Calu3 (cell line): ENCODE data around the gene RPTOR. TPM values are rescaled to one million over a fixed set of nuclear protein-coding genes. Genes with fewer than 3 reads are reported as not detected.
"Not testable (repeated sequence)": the region's sequence is repeated elsewhere in the genome, so short reads cannot be mapped to it uniquely, and the experiment has no call there.

Experiments
- BruUV-seq: library from RNA; stranded (reverse); fragments of 400-500 nt; replicated peaks from 2 replicates; lab custom pipeline; 2021; lab: Mats Ljungman, UMichigan
- CTCF ChIA-PET: fragments of 300-600 bp; sonication (Branson Sonifier 250); formaldehyde crosslinking; loops from one replicate; lab custom pipeline; 2022; ENCODE audit warnings: antibody characterized with exemption; lab: Charles Lee
- DNase-seq: peaks from one replicate; pipeline ENCODE4 v3.0.0; 2022
- H3K27ac Mint-ChIP-seq: one replicate; pipeline ENCODE4 v1.8.0; 2022; ENCODE audit warnings: mixed read lengths; ENCODE audit not compliant: unreplicated experiment
- H3K27me3 Mint-ChIP-seq: one replicate; pipeline ENCODE4 v1.8.0; 2022; ENCODE audit warnings: mixed read lengths; ENCODE audit not compliant: unreplicated experiment
- H3K36me3 Mint-ChIP-seq: one replicate; pipeline ENCODE4 v1.8.0; 2022; ENCODE audit warnings: mild to moderate bottlenecking, moderate library complexity, mixed read lengths; ENCODE audit not compliant: insufficient read depth, unreplicated experiment
- H3K4me1 Mint-ChIP-seq: one replicate; pipeline ENCODE4 v1.8.0; 2022; ENCODE audit warnings: mild to moderate bottlenecking, low read depth, mixed read lengths; ENCODE audit not compliant: unreplicated experiment
- H3K4me3 Mint-ChIP-seq: one replicate; pipeline ENCODE4 v1.8.0; 2022; ENCODE audit warnings: mild to moderate bottlenecking, low read depth, moderate library complexity, mixed read lengths; ENCODE audit not compliant: unreplicated experiment
- H3K9me3 Mint-ChIP-seq: one replicate; pipeline ENCODE4 v1.8.0; 2022; ENCODE audit warnings: low read depth, mixed read lengths; ENCODE audit not compliant: unreplicated experiment
- CTCF ChIP-seq: fragments of 200-600 bp; IDR thresholded peaks from one replicate; pipeline ENCODE4 v1.8.0; 2022; ENCODE audit warnings: antibody characterized with exemption; ENCODE audit not compliant: unreplicated experiment
- intact Hi-C: fragments of 100-400 bp; cut with micrococcal nuclease; formaldehyde crosslinking; loops from one replicate; pipeline ENCODE4 v1.10.0; 2022; ENCODE audit not compliant: unreplicated experiment
- total RNA-seq: library from RNA; stranded (reverse); gene quantifications from 2 replicates; pipeline ENCODE4 v1.2.3, GENCODE V29; 2022

Gene RPTOR
- total RNA-seq, 1 experiment from 2014 or later, result 41.8 TPM

- peaks cover 2% of the 10 kb centered on the region for H3K9me3 Mint-ChIP-seq
- no TSS peak for BruUV-seq
- CTCF ChIA-PET, result no interaction called here
These were observed 268.7 kb downstream of the RPTOR start for GRCh38 chr17:80813318-80813717.

GRCh38 chr17:80814491-80814890 is 269.9 kb downstream of the RPTOR start:
- no peaks in the 10 kb centered on the region for H3K9me3 Mint-ChIP-seq
- intact Hi-C loops, result no loop called here
- DNase-seq, result no peak
- H3K4me3 Mint-ChIP-seq, result no peak overlapping the region
- H3K36me3 Mint-ChIP-seq, result peaks cover 15% of the 10 kb centered on the region
- BruUV-seq, result no TSS peak
- no peaks in the 10 kb centered on the region for H3K4me1 Mint-ChIP-seq
- H3K27ac Mint-ChIP-seq, result no peak overlapping the region
- no peak for TF ChIP-seq CTCF
- no peaks in the 10 kb centered on the region for H3K27me3 Mint-ChIP-seq
- CTCF ChIA-PET, result no interaction called here

More at GRCh38 chr17:80813318-80813717, 268.7 kb downstream of the RPTOR start:
- Mint-ChIP-seq H3K4me1 (no peaks in the 10 kb centered on the region), H3K27ac (no peak overlapping the region), H3K27me3 (no peaks in the 10 kb centered on the region), H3K4me3 (no peak overlapping the region), H3K36me3 (peaks cover 15% of the 10 kb centered on the region)
- intact Hi-C loops, result no loop called here
- TF ChIP-seq CTCF, result no peak
- DNase-seq, result no peak

GRCh38 chr17:80815151-80815681 is 270.6 kb downstream of the RPTOR start:
- intact Hi-C loops, result no loop called here
- DNase-seq, result no peak
- Mint-ChIP-seq H3K4me3 (no peak overlapping the region), H3K27me3 (no peaks in the 10 kb centered on the region), H3K4me1 (no peaks in the 10 kb centered on the region), H3K27ac (no peak overlapping the region), H3K9me3 (no peaks in the 10 kb centered on the region), H3K36me3 (peaks cover 15% of the 10 kb centered on the region)
- TF ChIP-seq CTCF, result no peak
- BruUV-seq, result no TSS peak
- CTCF ChIA-PET, result no interaction called here

GRCh38 chr17:80815718-80816117 is 271.1 kb downstream of the RPTOR start:
- peaks cover 15% of the 10 kb centered on the region for H3K36me3 Mint-ChIP-seq
- BruUV-seq, H3K4me3 Mint-ChIP-seq, DNase-seq, H3K9me3 Mint-ChIP-seq, H3K27me3 Mint-ChIP-seq, CTCF ChIA-PET, H3K4me1 Mint-ChIP-seq, H3K27ac Mint-ChIP-seq, intact Hi-C loops: not testable (repeated sequence)
